Neural cell (in vitro differentiated cells): Measurements from ENCODE around the gene KCNA10. TPM values are rescaled to one million over a fixed set of nuclear protein-coding genes. Genes with fewer than 3 reads are reported as not detected.

Experiments used
- H2AFZ ChIP-seq: fragments of 200-600, 300-800 bp; sonication (generic), shearing (Covaris generic); 2 replicates; pipeline ENCODE4 v1.6.0; 2014; ENCODE audit warnings: low read depth, mild to moderate bottlenecking, antibody characterized with exemption, low read length, moderate library complexity
- H3F3A ChIP-seq: fragments of 200-600 bp; shearing (Covaris generic); 2 replicates; pipeline ENCODE4 v1.6.1; 2016; ENCODE audit warnings: mild to moderate bottlenecking, moderate library complexity, mixed read lengths, antibody characterized with exemption, low read length; ENCODE audit not compliant: insufficient read depth, poor library complexity, severe bottlenecking
- H3K27ac ChIP-seq: fragments of 200-600, 300-800 bp; sonication (generic), shearing (Covaris generic); 2 replicates; pipeline ENCODE4 v1.5.1; 2014; ENCODE audit warnings: mild to moderate bottlenecking, low read length, moderate library complexity
- H3K27me3 ChIP-seq: fragments of 300-800, 200-600 bp; sonication (generic), shearing (Covaris generic); 2 replicates; pipeline ENCODE4 v1.6.0; 2014; ENCODE audit warnings: mild to moderate bottlenecking, low read depth, low read length, moderate library complexity; ENCODE audit not compliant: insufficient read depth
- H3K36me3 ChIP-seq: fragments of 300-800, 200-600 bp; sonication (generic), shearing (Covaris generic); 2 replicates; pipeline ENCODE4 v1.5.1; 2014; ENCODE audit warnings: mild to moderate bottlenecking, antibody characterized with exemption, low read length, moderate library complexity; ENCODE audit not compliant: insufficient read depth
- H3K4me2 ChIP-seq: fragments of 300-800, 200-600 bp; sonication (generic), shearing (Covaris generic); 2 replicates; pipeline ENCODE4 v1.6.0; 2014; ENCODE audit warnings: mild to moderate bottlenecking, low read length
- H3K4me3 ChIP-seq: fragments of 300-800, 200-600 bp; sonication (generic), shearing (Covaris generic); 2 replicates; pipeline ENCODE4 v1.5.1; 2014; ENCODE audit warnings: mild to moderate bottlenecking, low read length, moderate library complexity
- H3K79me2 ChIP-seq: fragments of 200-600 bp; shearing (Covaris generic); replicated peaks from 2 replicates; pipeline ENCODE4 v1.6.0; 2014; ENCODE audit warnings: mild to moderate bottlenecking, low read length, moderate library complexity; ENCODE audit not compliant: insufficient read depth
- H3K9ac ChIP-seq: fragments of 300-800, 200-600 bp; sonication (generic), shearing (Covaris generic); 2 replicates; pipeline ENCODE4 v1.6.1; 2016; ENCODE audit warnings: mild to moderate bottlenecking, low read length, mixed read lengths
- H3K9me2 ChIP-seq: fragments of 200-600 bp; shearing (Covaris generic); 2 replicates; pipeline ENCODE4 v1.6.1; 2016; ENCODE audit warnings: mild to moderate bottlenecking, low read length, mixed read lengths; ENCODE audit not compliant: insufficient read depth
- H3K9me3 ChIP-seq: fragments of 200-600, 300-800 bp; sonication (generic), shearing (Covaris generic); 2 replicates; pipeline ENCODE4 v1.6.1; 2016; ENCODE audit warnings: mild to moderate bottlenecking, mixed run types, low read length, moderate library complexity, mixed read lengths
- H4K20me1 ChIP-seq: fragments of 200-600 bp; shearing (Covaris generic); 2 replicates; pipeline ENCODE4 v1.6.1; 2016; ENCODE audit warnings: mild to moderate bottlenecking, mixed run types; ENCODE audit not compliant: insufficient read depth
- EP300 ChIP-seq: fragments of 450-650 bp; conservative IDR thresholded peaks from 2 replicates; pipeline ENCODE4 v1.6.1; 2014; ENCODE audit warnings: antibody characterized with exemption, mild to moderate bottlenecking, moderate library complexity; ENCODE audit not compliant: poor library complexity, severe bottlenecking
- EZH2 ChIP-seq: fragments of 200-600, 300-800 bp; shearing (Covaris generic), sonication (generic); IDR thresholded peaks from 2 replicates; pipeline ENCODE4 v1.6.1; 2014; ENCODE audit warnings: antibody characterized with exemption, low read length, borderline replicate concordance, mild to moderate bottlenecking; ENCODE audit not compliant: insufficient read depth, poor library complexity, severe bottlenecking
- MXI1 ChIP-seq: fragments of 450-650 bp; conservative IDR thresholded peaks from 2 replicates; pipeline ENCODE4 v1.6.1; 2014; ENCODE audit warnings: antibody characterized with exemption, mild to moderate bottlenecking; ENCODE audit not compliant: poor library complexity, severe bottlenecking
- POLR2AphosphoS5 ChIP-seq: IDR thresholded peaks from 2 replicates; pipeline ENCODE4 v1.6.1; 2012
- RAD21 ChIP-seq: fragments of 450-650 bp; conservative IDR thresholded peaks from 2 replicates; pipeline ENCODE4 v1.6.1; 2014; ENCODE audit warnings: antibody characterized with exemption, mild to moderate bottlenecking, moderate library complexity
- SMC3 ChIP-seq: fragments of 450-650 bp; conservative IDR thresholded peaks from 2 replicates; pipeline ENCODE4 v1.6.1; 2014; ENCODE audit warnings: antibody characterized with exemption, mild to moderate bottlenecking, moderate library complexity; ENCODE audit not compliant: poor library complexity
- TAF1 ChIP-seq: IDR thresholded peaks from 2 replicates; pipeline ENCODE4 v1.6.1; 2012; ENCODE audit warnings: low read depth
- polyA plus RNA-seq: library from polyadenylated mRNA; depleted of rRNA; stranded (reverse); fragments of >200 nt; gene quantifications from 2 replicates; pipeline ENCODE4 v1.2.3, GENCODE V29; 2014
- TF ChIP-seq, protein P1 (sequence below): fragments of 450-650 bp; IDR thresholded peaks from 2 replicates; pipeline ENCODE4 v1.5.1; 2014; ENCODE audit warnings: antibody characterized with exemption, mild to moderate bottlenecking, moderate library complexity; ENCODE audit not compliant: poor library complexity, severe bottlenecking
- TF ChIP-seq, protein P2 (sequence below): IDR thresholded peaks from 2 replicates; pipeline ENCODE4 v1.6.1; 2012; ENCODE audit warnings: borderline replicate concordance

Gene KCNA10
- polyA plus RNA-seq, 1 donor from 2014 or later, result not detected

GRCh38 chr1:110474444-110474843 lies 44.5 kb downstream of the KCNA10 start:
- Histone ChIP-seq H3K9me2 (no peaks in the 10 kb centered on the region), H3F3A (no peaks in the 10 kb centered on the region)
- TF ChIP-seq, protein P1, sequence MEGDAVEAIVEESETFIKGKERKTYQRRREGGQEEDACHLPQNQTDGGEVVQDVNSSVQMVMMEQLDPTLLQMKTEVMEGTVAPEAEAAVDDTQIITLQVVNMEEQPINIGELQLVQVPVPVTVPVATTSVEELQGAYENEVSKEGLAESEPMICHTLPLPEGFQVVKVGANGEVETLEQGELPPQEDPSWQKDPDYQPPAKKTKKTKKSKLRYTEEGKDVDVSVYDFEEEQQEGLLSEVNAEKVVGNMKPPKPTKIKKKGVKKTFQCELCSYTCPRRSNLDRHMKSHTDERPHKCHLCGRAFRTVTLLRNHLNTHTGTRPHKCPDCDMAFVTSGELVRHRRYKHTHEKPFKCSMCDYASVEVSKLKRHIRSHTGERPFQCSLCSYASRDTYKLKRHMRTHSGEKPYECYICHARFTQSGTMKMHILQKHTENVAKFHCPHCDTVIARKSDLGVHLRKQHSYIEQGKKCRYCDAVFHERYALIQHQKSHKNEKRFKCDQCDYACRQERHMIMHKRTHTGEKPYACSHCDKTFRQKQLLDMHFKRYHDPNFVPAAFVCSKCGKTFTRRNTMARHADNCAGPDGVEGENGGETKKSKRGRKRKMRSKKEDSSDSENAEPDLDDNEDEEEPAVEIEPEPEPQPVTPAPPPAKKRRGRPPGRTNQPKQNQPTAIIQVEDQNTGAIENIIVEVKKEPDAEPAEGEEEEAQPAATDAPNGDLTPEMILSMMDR, result no peak
- TF ChIP-seq RAD21 (no peak), POLR2AphosphoS5 (no peak), EZH2 (no peak), MXI1 (no peak), SMC3 (no peak), EP300 (no peak), TAF1 (no peak)
- TF ChIP-seq, protein P2, sequence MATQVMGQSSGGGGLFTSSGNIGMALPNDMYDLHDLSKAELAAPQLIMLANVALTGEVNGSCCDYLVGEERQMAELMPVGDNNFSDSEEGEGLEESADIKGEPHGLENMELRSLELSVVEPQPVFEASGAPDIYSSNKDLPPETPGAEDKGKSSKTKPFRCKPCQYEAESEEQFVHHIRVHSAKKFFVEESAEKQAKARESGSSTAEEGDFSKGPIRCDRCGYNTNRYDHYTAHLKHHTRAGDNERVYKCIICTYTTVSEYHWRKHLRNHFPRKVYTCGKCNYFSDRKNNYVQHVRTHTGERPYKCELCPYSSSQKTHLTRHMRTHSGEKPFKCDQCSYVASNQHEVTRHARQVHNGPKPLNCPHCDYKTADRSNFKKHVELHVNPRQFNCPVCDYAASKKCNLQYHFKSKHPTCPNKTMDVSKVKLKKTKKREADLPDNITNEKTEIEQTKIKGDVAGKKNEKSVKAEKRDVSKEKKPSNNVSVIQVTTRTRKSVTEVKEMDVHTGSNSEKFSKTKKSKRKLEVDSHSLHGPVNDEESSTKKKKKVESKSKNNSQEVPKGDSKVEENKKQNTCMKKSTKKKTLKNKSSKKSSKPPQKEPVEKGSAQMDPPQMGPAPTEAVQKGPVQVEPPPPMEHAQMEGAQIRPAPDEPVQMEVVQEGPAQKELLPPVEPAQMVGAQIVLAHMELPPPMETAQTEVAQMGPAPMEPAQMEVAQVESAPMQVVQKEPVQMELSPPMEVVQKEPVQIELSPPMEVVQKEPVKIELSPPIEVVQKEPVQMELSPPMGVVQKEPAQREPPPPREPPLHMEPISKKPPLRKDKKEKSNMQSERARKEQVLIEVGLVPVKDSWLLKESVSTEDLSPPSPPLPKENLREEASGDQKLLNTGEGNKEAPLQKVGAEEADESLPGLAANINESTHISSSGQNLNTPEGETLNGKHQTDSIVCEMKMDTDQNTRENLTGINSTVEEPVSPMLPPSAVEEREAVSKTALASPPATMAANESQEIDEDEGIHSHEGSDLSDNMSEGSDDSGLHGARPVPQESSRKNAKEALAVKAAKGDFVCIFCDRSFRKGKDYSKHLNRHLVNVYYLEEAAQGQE, result no peak

DNA sequence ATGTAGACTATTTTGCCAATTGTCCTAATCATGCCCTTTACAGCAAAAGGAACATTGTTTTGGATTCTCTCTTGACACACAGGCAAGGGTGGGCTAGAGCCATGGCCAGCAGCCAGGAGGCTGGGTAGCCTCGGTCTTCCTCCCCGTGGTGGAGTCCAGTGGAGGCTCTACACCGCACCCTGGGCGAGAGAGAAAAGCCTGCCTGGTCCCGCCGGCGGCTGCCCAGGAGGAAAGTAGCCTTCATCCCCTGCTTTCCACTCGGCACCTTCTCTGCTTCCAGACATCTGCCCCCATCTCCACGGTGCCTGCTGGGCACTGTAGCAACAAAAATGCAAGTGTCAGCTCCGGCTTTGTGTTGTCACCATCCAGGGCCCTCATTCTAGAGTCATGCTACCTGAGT lies 46.4 kb downstream of the KCNA10 start:
- Histone ChIP-seq H3K27me3 (no peaks in the 10 kb centered on the region), H3K9me3 (no peaks in the 10 kb centered on the region), H3K4me2 (no peak overlapping the region), H3K4me3 (no peak overlapping the region), H3F3A (no peaks in the 10 kb centered on the region), H2AFZ (no peak overlapping the region), H3K36me3 (no peaks in the 10 kb centered on the region), H3K79me2 (no peaks in the 10 kb centered on the region), H3K9me2 (no peaks in the 10 kb centered on the region), H3K9ac (no peak overlapping the region), H4K20me1 (no peaks in the 10 kb centered on the region), H3K27ac (no peak overlapping the region)
- TF ChIP-seq EZH2 (no peak), POLR2AphosphoS5 (no peak), SMC3 (no peak), TAF1 (no peak), EP300 (no peak), MXI1 (no peak), RAD21 (no peak)
- TF ChIP-seq, protein P1, result no peak
- TF ChIP-seq, protein P2, result no peak

More at GRCh38 chr1:110474444-110474843, 44.5 kb downstream of the KCNA10 start:
- Histone ChIP-seq H4K20me1 (no peaks in the 10 kb centered on the region), H2AFZ (no peak overlapping the region), H3K4me3 (no peak overlapping the region), H3K9ac (no peak overlapping the region), H3K27me3 (no peaks in the 10 kb centered on the region), H3K79me2 (no peaks in the 10 kb centered on the region), H3K9me3 (no peaks in the 10 kb centered on the region), H3K4me2 (no peak overlapping the region), H3K36me3 (no peaks in the 10 kb centered on the region), H3K27ac (no peak overlapping the region)
